Kidney (tissue), 14 donors: Measurements from ENCODE around the gene MRPL11. TPM values are rescaled to one million over a fixed set of nuclear protein-coding genes. Genes with fewer than 3 reads are reported as not detected.

Source experiments
- DNase-seq, 5 donors: peaks; one replicate each; pipeline ENCODE4 v3.0.0-alpha.2; 2013 to 2020
- FAIRE-seq: peaks from 2 replicates; lab custom pipeline; 2012; peaks lifted over from hg19 to GRCh38; lab: Jason Lieb, UNC
- H3K27ac ChIP-seq, 2 donors: one replicate each; pipeline ENCODE4 v1.7.0; 2013; ENCODE audit warnings: low read depth in 2 of 2, low read length in 2 of 2, inconsistent platforms in 1 of 2
- H3K27me3 ChIP-seq: one replicate; pipeline ENCODE4 v1.7.1; 2013; ENCODE audit warnings: low read length, inconsistent platforms; ENCODE audit not compliant: control insufficient read depth, insufficient read depth
- H3K36me3 ChIP-seq, 3 donors: one replicate each; pipeline versions ENCODE4 v1.7.0 to v1.7.1; 2013; ENCODE audit warnings: low read length in 3 of 3, control low read depth in 1 of 3, inconsistent platforms in 1 of 3; ENCODE audit not compliant: insufficient read depth in 3 of 3, control insufficient read depth in 2 of 3
- H3K4me1 ChIP-seq, 3 donors: one replicate each; pipeline versions ENCODE4 v1.7.0 to v1.7.1; 2013; ENCODE audit warnings: low read length in 3 of 3, inconsistent platforms in 1 of 3, low read depth in 1 of 3; ENCODE audit not compliant: control insufficient read depth in 2 of 3, insufficient read depth in 2 of 3
- H3K4me3 ChIP-seq, 3 donors: one replicate each; pipeline versions ENCODE4 v1.7.0 to v1.8.1; 2013; ENCODE audit warnings: low read length in 3 of 3, control low read depth in 1 of 3, inconsistent platforms in 1 of 3
- H3K9ac ChIP-seq, 3 donors: one replicate each; pipeline versions ENCODE4 v1.7.0 to v1.7.1; 2013; ENCODE audit warnings: low read length in 3 of 3, control low read depth in 1 of 3, inconsistent platforms in 1 of 3
- H3K9me3 ChIP-seq, 3 donors: one replicate each; pipeline versions ENCODE4 v1.7.0 to v1.7.1; 2013; ENCODE audit warnings: low read length in 3 of 3, control low read depth in 1 of 3, inconsistent platforms in 1 of 3; ENCODE audit not compliant: control insufficient read depth in 2 of 3, insufficient read depth in 1 of 3
- intact Hi-C: fragments of 100-400 bp; cut with DNase I; formaldehyde crosslinking; loops from one replicate; pipeline ENCODE4 v1.11.1; 2022
- polyA plus RNA-seq: library from polyadenylated mRNA; stranded (reverse); fragments of 350-450 nt; fragmentation: Illumina TruSeq; extraction: RNeasy Lipid Tissue Mini Kit (QIAGEN cat#74804); gene quantifications from one replicate; pipeline ENCODE4 v1.2.3, GENCODE V29; 2014; ENCODE audit warnings: low read depth, low replicate concordance; ENCODE audit not compliant: insufficient read depth
- total RNA-seq: library from RNA; stranded (reverse); fragmentation: NEBNext Ultra II Directional; extraction: Animal tissue kit (Norgen Biotek cat#: 25700); gene quantifications from one replicate; pipeline ENCODE4 v1.2.1, GENCODE V29; 2021
- TF ChIP-seq, protein P1 (sequence below): IDR thresholded peaks from 3 replicates; pipeline ENCODE4 v1.5.1; 2012; ENCODE audit warnings: mild to moderate bottlenecking, moderate library complexity, borderline replicate concordance; ENCODE audit not compliant: insufficient read depth; ENCODE audit errors: extremely low read depth
- donor health status: control.
- donor health status: control.
- donor health status: control.
- donor health status: control.
- donor health status: control.
- donor health status: DM: yes; HTN: yes; CAD: no.
- donor health status: Normal renal cell carcinoma (clear cell type).

Gene MRPL11
- total and polyA plus RNA-seq, 2 donors from 2014 or later = 34.1 to 97.3 TPM

DNA sequence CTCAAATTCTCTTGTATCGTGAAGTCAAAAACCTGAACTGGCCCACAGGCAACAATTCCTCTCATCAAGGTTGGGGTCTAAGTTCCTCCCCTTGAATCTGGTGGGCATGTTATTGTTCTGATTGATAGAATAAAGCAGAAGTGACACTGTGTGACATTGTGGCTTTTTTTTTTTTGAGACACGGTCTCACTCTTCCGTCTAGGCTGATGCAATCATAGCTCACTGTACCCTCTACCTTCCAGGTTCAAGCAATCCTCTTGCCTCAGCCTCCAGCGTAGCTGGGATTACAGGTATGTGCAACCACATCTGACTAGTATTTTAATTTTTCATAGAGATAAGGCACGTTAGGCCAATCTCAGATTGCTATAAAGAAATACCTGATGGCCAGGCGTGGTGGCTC, 19.2 kb upstream of the MRPL11 start:
- Histone ChIP-seq H3K27ac (no peak overlapping the region), H3K4me1 (no peaks in the 10 kb centered on the region), H3K36me3 (no peaks in the 10 kb centered on the region), H3K4me3 (no peak overlapping the region), H3K9me3 (peaks cover 0 to 2% (median 0%) of the 10 kb centered on the region in 3 donors), H3K27me3 (no peaks in the 10 kb centered on the region), H3K9ac (no peak overlapping the region)
- TF ChIP-seq, protein P1, sequence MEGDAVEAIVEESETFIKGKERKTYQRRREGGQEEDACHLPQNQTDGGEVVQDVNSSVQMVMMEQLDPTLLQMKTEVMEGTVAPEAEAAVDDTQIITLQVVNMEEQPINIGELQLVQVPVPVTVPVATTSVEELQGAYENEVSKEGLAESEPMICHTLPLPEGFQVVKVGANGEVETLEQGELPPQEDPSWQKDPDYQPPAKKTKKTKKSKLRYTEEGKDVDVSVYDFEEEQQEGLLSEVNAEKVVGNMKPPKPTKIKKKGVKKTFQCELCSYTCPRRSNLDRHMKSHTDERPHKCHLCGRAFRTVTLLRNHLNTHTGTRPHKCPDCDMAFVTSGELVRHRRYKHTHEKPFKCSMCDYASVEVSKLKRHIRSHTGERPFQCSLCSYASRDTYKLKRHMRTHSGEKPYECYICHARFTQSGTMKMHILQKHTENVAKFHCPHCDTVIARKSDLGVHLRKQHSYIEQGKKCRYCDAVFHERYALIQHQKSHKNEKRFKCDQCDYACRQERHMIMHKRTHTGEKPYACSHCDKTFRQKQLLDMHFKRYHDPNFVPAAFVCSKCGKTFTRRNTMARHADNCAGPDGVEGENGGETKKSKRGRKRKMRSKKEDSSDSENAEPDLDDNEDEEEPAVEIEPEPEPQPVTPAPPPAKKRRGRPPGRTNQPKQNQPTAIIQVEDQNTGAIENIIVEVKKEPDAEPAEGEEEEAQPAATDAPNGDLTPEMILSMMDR = no peak
- FAIRE-seq = no peak
- DNase-seq = no peak
- intact Hi-C loops = no loop called here

DNA sequence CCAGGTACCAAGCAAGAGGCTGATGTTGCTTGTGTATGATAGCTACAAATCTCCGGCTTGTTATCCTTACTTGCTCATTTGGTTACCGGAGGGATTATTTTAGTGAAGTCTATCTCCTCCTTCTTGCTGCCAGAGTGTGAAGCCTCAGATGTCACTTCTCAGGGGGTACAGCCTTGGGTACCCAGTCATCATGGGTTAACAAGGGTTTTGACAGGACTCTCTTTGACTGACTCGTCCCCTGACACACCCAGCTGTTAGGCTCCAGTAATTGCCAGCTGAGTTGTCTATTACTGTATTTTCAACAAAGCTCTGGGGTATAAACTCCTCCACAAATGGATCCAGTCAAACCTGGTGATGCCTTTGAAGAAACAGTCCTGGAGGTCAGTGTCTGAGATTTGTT, 16.2 kb upstream of the MRPL11 start:
- H3K4me3 ChIP-seq = no peak overlapping the region
- DNase-seq (no peak), FAIRE-seq (no peak)
- intact Hi-C loops = no loop called here
- H3K27me3 ChIP-seq = no peaks in the 10 kb centered on the region
- no peaks in the 10 kb centered on the region for H3K4me1 ChIP-seq
- H3K9ac ChIP-seq = no peak overlapping the region
- no peak overlapping the region for H3K27ac ChIP-seq
- no peaks in the 10 kb centered on the region for H3K9me3 ChIP-seq
- no peaks in the 10 kb centered on the region for H3K36me3 ChIP-seq
- TF ChIP-seq, protein P1 = no peak

DNA sequence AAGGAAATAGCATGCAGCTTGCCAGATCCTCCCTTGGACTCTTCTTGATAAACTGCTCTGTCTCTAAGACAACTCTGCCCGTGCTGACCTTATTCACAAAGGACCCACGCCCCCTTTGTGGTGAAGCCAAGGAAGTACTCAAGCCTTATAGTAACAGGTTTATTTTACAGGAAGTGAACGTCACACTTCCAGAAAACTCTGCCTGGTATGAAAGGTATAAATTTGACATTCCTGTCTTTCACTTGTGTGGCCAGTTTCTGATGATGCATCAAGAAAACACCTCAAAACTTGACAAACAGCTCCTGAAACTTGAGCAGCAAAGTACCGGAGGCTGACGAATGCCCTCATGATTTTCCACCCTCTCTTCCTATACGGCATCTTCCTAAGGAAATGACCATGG, 15.6 kb upstream of the MRPL11 start:
- Histone ChIP-seq H3K27me3 (no peaks in the 10 kb centered on the region), H3K4me3 (no peak overlapping the region), H3K9ac (no peak overlapping the region), H3K27ac (no peak overlapping the region), H3K4me1 (no peaks in the 10 kb centered on the region), H3K9me3 (no peaks in the 10 kb centered on the region), H3K36me3 (no peaks in the 10 kb centered on the region)
- DNase-seq (no peak), FAIRE-seq (no peak)
- TF ChIP-seq, protein P1 = no peak
- intact Hi-C loops = no loop called here

DNA sequence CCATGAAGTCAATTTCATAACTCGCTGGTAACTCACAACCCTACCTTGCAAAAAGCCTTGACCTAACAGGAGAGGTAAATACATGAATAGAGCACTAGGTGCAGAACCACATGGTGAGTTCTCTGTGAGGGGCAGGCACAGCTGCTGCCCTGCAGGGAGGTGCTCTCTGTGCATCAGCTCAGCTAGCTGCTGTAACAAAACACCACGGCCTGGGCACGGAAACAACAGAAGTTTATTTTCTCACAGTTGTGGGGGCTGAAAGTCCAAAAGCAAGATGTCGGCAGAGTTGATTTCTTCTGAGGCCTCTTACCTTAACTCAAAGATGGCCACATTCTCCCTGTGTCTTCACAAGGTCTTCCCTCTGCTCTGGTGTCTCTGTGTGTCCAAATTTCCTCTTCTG, 13.0 kb upstream of the MRPL11 start:
- FAIRE-seq = no peak
- intact Hi-C loops = no loop called here
- H3K36me3 ChIP-seq = no peaks in the 10 kb centered on the region
- no peaks in the 10 kb centered on the region for H3K9me3 ChIP-seq
- H3K4me1 ChIP-seq = no peaks in the 10 kb centered on the region
- DNase-seq = no peak
- H3K27ac ChIP-seq = no peak overlapping the region
- H3K27me3 ChIP-seq = no peaks in the 10 kb centered on the region
- H3K9ac ChIP-seq = no peak overlapping the region
- no peak overlapping the region for H3K4me3 ChIP-seq
- TF ChIP-seq, protein P1 = no peak
